Neural cell (in vitro differentiated cells): ENCODE results near the gene IGFBP2.

Source experiments
- EP300 ChIP-seq: fragments of 450-650 bp; conservative IDR thresholded peaks from 2 replicates; pipeline ENCODE4 v1.6.1; 2014; ENCODE audit warnings: antibody characterized with exemption, mild to moderate bottlenecking, moderate library complexity; ENCODE audit not compliant: poor library complexity, severe bottlenecking
- EZH2 ChIP-seq: fragments of 200-600, 300-800 bp; shearing (Covaris generic), sonication (generic); IDR thresholded peaks from 2 replicates; pipeline ENCODE4 v1.6.1; 2014; ENCODE audit warnings: antibody characterized with exemption, low read length, borderline replicate concordance, mild to moderate bottlenecking; ENCODE audit not compliant: insufficient read depth, poor library complexity, severe bottlenecking
- POLR2AphosphoS5 ChIP-seq: IDR thresholded peaks from 2 replicates; pipeline ENCODE4 v1.6.1; 2012
- SMC3 ChIP-seq: fragments of 450-650 bp; conservative IDR thresholded peaks from 2 replicates; pipeline ENCODE4 v1.6.1; 2014; ENCODE audit warnings: antibody characterized with exemption, mild to moderate bottlenecking, moderate library complexity; ENCODE audit not compliant: poor library complexity
- TAF1 ChIP-seq: IDR thresholded peaks from 2 replicates; pipeline ENCODE4 v1.6.1; 2012; ENCODE audit warnings: low read depth
- TF ChIP-seq, protein P1 (sequence below): fragments of 450-650 bp; IDR thresholded peaks from 2 replicates; pipeline ENCODE4 v1.5.1; 2014; ENCODE audit warnings: antibody characterized with exemption, mild to moderate bottlenecking, moderate library complexity; ENCODE audit not compliant: poor library complexity, severe bottlenecking
- TF ChIP-seq, protein P2 (sequence below): IDR thresholded peaks from 2 replicates; pipeline ENCODE4 v1.6.1; 2012; ENCODE audit warnings: borderline replicate concordance

DNA sequence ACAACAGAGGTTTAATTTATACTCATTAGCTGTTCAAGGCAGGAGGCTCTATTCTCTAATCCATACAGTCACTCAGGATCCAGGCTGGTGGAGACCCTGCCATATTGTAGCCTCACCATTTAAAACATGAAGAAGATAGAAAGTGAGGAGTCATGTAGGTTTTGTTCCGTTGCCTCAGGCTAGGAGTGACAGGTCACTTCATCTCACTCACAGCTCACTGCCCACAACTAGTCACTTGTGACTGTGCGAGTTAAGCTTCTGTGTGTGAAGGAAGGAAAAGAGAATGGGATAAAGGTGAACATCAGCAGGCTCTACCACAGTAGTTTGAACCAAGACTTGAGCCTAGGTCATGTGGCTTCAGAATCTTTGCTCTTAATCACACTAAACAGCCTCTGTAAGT lies 9.0 kb upstream of the IGFBP2 start:
- TF ChIP-seq POLR2AphosphoS5 = no peak
- TF ChIP-seq EZH2 = no peak
- TF ChIP-seq, protein P1, sequence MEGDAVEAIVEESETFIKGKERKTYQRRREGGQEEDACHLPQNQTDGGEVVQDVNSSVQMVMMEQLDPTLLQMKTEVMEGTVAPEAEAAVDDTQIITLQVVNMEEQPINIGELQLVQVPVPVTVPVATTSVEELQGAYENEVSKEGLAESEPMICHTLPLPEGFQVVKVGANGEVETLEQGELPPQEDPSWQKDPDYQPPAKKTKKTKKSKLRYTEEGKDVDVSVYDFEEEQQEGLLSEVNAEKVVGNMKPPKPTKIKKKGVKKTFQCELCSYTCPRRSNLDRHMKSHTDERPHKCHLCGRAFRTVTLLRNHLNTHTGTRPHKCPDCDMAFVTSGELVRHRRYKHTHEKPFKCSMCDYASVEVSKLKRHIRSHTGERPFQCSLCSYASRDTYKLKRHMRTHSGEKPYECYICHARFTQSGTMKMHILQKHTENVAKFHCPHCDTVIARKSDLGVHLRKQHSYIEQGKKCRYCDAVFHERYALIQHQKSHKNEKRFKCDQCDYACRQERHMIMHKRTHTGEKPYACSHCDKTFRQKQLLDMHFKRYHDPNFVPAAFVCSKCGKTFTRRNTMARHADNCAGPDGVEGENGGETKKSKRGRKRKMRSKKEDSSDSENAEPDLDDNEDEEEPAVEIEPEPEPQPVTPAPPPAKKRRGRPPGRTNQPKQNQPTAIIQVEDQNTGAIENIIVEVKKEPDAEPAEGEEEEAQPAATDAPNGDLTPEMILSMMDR = no peak
- TF ChIP-seq, protein P2, sequence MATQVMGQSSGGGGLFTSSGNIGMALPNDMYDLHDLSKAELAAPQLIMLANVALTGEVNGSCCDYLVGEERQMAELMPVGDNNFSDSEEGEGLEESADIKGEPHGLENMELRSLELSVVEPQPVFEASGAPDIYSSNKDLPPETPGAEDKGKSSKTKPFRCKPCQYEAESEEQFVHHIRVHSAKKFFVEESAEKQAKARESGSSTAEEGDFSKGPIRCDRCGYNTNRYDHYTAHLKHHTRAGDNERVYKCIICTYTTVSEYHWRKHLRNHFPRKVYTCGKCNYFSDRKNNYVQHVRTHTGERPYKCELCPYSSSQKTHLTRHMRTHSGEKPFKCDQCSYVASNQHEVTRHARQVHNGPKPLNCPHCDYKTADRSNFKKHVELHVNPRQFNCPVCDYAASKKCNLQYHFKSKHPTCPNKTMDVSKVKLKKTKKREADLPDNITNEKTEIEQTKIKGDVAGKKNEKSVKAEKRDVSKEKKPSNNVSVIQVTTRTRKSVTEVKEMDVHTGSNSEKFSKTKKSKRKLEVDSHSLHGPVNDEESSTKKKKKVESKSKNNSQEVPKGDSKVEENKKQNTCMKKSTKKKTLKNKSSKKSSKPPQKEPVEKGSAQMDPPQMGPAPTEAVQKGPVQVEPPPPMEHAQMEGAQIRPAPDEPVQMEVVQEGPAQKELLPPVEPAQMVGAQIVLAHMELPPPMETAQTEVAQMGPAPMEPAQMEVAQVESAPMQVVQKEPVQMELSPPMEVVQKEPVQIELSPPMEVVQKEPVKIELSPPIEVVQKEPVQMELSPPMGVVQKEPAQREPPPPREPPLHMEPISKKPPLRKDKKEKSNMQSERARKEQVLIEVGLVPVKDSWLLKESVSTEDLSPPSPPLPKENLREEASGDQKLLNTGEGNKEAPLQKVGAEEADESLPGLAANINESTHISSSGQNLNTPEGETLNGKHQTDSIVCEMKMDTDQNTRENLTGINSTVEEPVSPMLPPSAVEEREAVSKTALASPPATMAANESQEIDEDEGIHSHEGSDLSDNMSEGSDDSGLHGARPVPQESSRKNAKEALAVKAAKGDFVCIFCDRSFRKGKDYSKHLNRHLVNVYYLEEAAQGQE = no peak
- no peak for TF ChIP-seq SMC3
- no peak for TF ChIP-seq EP300
- TF ChIP-seq TAF1 = no peak
